Measurements from ENCODE around the gene RFX8.

DNA sequence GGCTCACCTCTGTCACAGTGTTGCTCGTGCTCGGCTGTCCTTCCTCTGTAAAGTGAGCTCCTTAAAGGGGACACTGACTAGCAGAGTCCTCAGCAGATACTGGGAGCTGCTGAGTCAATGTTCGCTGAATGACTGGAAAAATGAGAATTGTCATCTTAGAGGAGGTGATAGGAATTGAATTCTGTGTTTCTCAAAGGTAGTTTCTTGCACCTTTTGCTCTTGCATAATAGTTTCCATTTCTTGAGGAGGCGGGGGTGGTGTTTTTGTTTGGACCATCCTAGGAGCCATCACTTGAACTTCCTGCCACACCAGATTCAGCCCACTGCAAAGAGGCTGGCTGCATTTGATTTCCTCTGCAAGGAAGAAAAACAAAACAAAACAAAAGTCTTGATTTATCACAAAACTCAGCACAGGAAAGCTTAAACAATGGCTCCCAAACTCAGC, 11.4 kb upstream of the RFX8 start:
- no peak for TF ChIP-seq CTCF (IDR thresholded peaks at IDR 0.05; ENCODE audit: insufficient read depth, low read length, poor library complexity, severe bottlenecking)
- TF ChIP-seq EZH2phosphoT487 (conservative IDR thresholded peaks at IDR 0.05; ENCODE audit: low read length): no peak

Data from SU-DHL-6 (cell line).